H9 (cell line): ENCODE measurements around the gene DLK2. TPM values are rescaled to one million over a fixed set of nuclear protein-coding genes. Genes with fewer than 3 reads are reported as not detected.

Source experiments
- DNase-seq: peaks from one replicate; pipeline ENCODE4 v3.0.0-alpha.2; 2017
- H2AFZ ChIP-seq: one replicate; pipeline ENCODE4 v1.6.1; 2013; ENCODE audit warnings: mild to moderate bottlenecking, low read length, control low read depth, moderate library complexity
- H2AK5ac ChIP-seq: 2 replicates; pipeline ENCODE4 v1.6.1; 2013; ENCODE audit warnings: low read length, control low read depth, mixed read lengths; ENCODE audit not compliant: insufficient read length
- H2BK120ac ChIP-seq: one replicate; pipeline ENCODE4 v1.6.1; 2013; ENCODE audit warnings: low read depth, mild to moderate bottlenecking, low read length, control low read depth, inconsistent platforms; ENCODE audit not compliant: poor library complexity, severe bottlenecking
- H2BK12ac ChIP-seq: 2 replicates; pipeline ENCODE4 v1.6.1; 2013; ENCODE audit warnings: low read length, control low read depth, mixed read lengths, low read depth; ENCODE audit not compliant: insufficient read length
- H2BK15ac ChIP-seq: 2 replicates; pipeline ENCODE4 v1.6.1; 2013; ENCODE audit warnings: low read depth, low read length, control low read depth
- H2BK20ac ChIP-seq: one replicate; pipeline ENCODE4 v1.6.1; 2013; ENCODE audit warnings: low read depth, mild to moderate bottlenecking, low read length, control low read depth, inconsistent platforms; ENCODE audit not compliant: poor library complexity, severe bottlenecking
- H2BK5ac ChIP-seq: 2 replicates; pipeline ENCODE4 v1.6.1; 2013; ENCODE audit warnings: low read length, control low read depth, mixed read lengths; ENCODE audit not compliant: insufficient read length
- H3K14ac ChIP-seq: 2 replicates; pipeline ENCODE4 v1.6.1; 2013; ENCODE audit warnings: low read length, control low read depth; ENCODE audit not compliant: insufficient read depth
- H3K18ac ChIP-seq: 2 replicates; pipeline ENCODE4 v1.6.1; 2013; ENCODE audit warnings: low read depth, mild to moderate bottlenecking, mixed read lengths, low read length, control low read depth; ENCODE audit not compliant: insufficient read length
- H3K23ac ChIP-seq: 2 replicates; pipeline ENCODE4 v1.6.1; 2013; ENCODE audit warnings: low read length, control low read depth, mixed read lengths, low read depth; ENCODE audit not compliant: insufficient read length
- H3K23me2 ChIP-seq: 2 replicates; pipeline ENCODE4 v1.6.1; 2013; ENCODE audit warnings: low read depth, mild to moderate bottlenecking, mixed read lengths, low read length, control low read depth; ENCODE audit not compliant: insufficient read length, poor library complexity, severe bottlenecking
- H3K27ac ChIP-seq: 2 replicates; pipeline ENCODE4 v1.5.1; 2013; ENCODE audit warnings: low read length, control low read depth, mixed read lengths, low read depth; ENCODE audit not compliant: insufficient read length
- H3K27me3 ChIP-seq: 2 replicates; pipeline ENCODE4 v1.6.1; 2013; ENCODE audit warnings: low read length, control low read depth, inconsistent platforms; ENCODE audit not compliant: insufficient read depth
- H3K4ac ChIP-seq: 2 replicates; pipeline ENCODE4 v1.6.1; 2013; ENCODE audit warnings: low read depth, mild to moderate bottlenecking, control low read depth, inconsistent platforms, low read length, moderate library complexity
- H3K4me1 ChIP-seq: 2 replicates; pipeline ENCODE4 v1.6.1; 2013; ENCODE audit warnings: low read length, control low read depth, inconsistent platforms; ENCODE audit not compliant: insufficient read depth
- H3K4me2 ChIP-seq: 2 replicates; pipeline ENCODE4 v1.6.1; 2013; ENCODE audit warnings: low read length, control low read depth, mixed read lengths; ENCODE audit not compliant: insufficient read length, insufficient read depth
- H3K56ac ChIP-seq: 2 replicates; pipeline ENCODE4 v1.6.1; 2013; ENCODE audit warnings: low read depth, mild to moderate bottlenecking, mixed read lengths, low read length, control low read depth; ENCODE audit not compliant: insufficient read length
- H3K79me1 ChIP-seq: 2 replicates; pipeline ENCODE4 v1.6.1; 2013; ENCODE audit warnings: low read depth, mild to moderate bottlenecking, moderate library complexity, low read length, control low read depth, inconsistent platforms; ENCODE audit not compliant: insufficient read depth, poor library complexity, severe bottlenecking
- H3K79me2 ChIP-seq: 2 replicates; pipeline ENCODE4 v1.6.1; 2013; ENCODE audit warnings: low read length, control low read depth, inconsistent platforms; ENCODE audit not compliant: insufficient read depth
- H3K9ac ChIP-seq: 2 replicates; pipeline ENCODE4 v1.6.1; 2013; ENCODE audit warnings: low read length, control low read depth, mixed read lengths; ENCODE audit not compliant: insufficient read length; ENCODE audit errors: extremely low read depth
- H3K9me3 ChIP-seq: one replicate; pipeline ENCODE4 v1.6.1; 2013; ENCODE audit warnings: low read depth, low read length, inconsistent platforms; ENCODE audit not compliant: control insufficient read depth
- H3T11ph ChIP-seq: one replicate; pipeline ENCODE4 v1.6.1; 2013; ENCODE audit warnings: mild to moderate bottlenecking, low read length, control low read depth, inconsistent platforms
- H4K20me1 ChIP-seq: one replicate; pipeline ENCODE4 v1.6.1; 2013; ENCODE audit not compliant: control insufficient read depth, insufficient read length, insufficient read depth
- H4K5ac ChIP-seq: 2 replicates; pipeline ENCODE4 v1.6.1; 2013; ENCODE audit warnings: low read depth, mild to moderate bottlenecking, mixed read lengths, low read length, control low read depth; ENCODE audit not compliant: insufficient read length
- H4K8ac ChIP-seq: replicated peaks from 2 replicates; pipeline ENCODE4 v1.6.1; 2013; ENCODE audit warnings: low read length, control low read depth, mixed read lengths, low read depth; ENCODE audit not compliant: insufficient read length
- H4K91ac ChIP-seq: 2 replicates; pipeline ENCODE4 v1.6.1; 2013; ENCODE audit warnings: low read depth, mild to moderate bottlenecking, moderate library complexity, mixed read lengths, low read length, control low read depth; ENCODE audit not compliant: insufficient read length
- H3K27ac Mint-ChIP-seq, 3 experiments: 2 replicates in 2 of 3; 3 replicates in 1 of 3; pipeline ENCODE4 v1.8.0; 2020 to 2021; ENCODE audit warnings: mixed read lengths in 3 of 3, mild to moderate bottlenecking in 1 of 3, moderate library complexity in 1 of 3
- H3K27me3 Mint-ChIP-seq: 2 replicates; pipeline ENCODE4 v1.8.0; 2021; ENCODE audit warnings: low read depth, mild to moderate bottlenecking, moderate library complexity, mixed read lengths
- H3K36me3 Mint-ChIP-seq, 3 experiments: 2 replicates in 2 of 3; 3 replicates in 1 of 3; pipeline ENCODE4 v1.8.0; 2020 to 2021; ENCODE audit warnings: low read depth in 3 of 3, mixed read lengths in 3 of 3; ENCODE audit not compliant: insufficient read depth in 1 of 3
- H3K4me1 Mint-ChIP-seq, 2 experiments: 2 replicates each; pipeline ENCODE4 v1.8.0; 2020; ENCODE audit warnings: mixed read lengths in 2 of 2
- H3K4me3 Mint-ChIP-seq, 2 experiments: 2 replicates in 1 of 2; 3 replicates in 1 of 2; pipeline ENCODE4 v1.8.0; 2020 to 2021; ENCODE audit warnings: mild to moderate bottlenecking in 2 of 2, mixed read lengths in 2 of 2, moderate library complexity in 1 of 2
- H3K9me3 Mint-ChIP-seq, 2 experiments: 2 replicates in 1 of 2; 3 replicates in 1 of 2; pipeline ENCODE4 v1.8.0; 2020; ENCODE audit warnings: mild to moderate bottlenecking in 2 of 2, mixed read lengths in 2 of 2, moderate library complexity in 1 of 2
- WGBS: extraction: QIAGEN DNeasy Blood & Tissue Kit; methylation state at CpG from one replicate; pipeline ENCODE4 v1.1.7; 2013; ENCODE audit warnings: missing lambda C conversion rate, low lambda C conversion rate, mixed read lengths; ENCODE audit not compliant: insufficient read length; ENCODE audit errors: extremely low coverage; 5-methylcytosine and 5-hydroxymethylcytosine counted together
- total RNA-seq: library from RNA; stranded (reverse); gene quantifications from 2 replicates; pipeline ENCODE4 v1.2.1, GENCODE V29; 2021
- TF ChIP-seq, protein P1 (sequence below): fragments of 200-600 bp; sonication (generic); conservative IDR thresholded peaks from 3 replicates; pipeline ENCODE4 v1.8.0; 2021; ENCODE audit warnings: antibody characterized with exemption, mild to moderate bottlenecking

DLK2 gene
- total RNA-seq, 1 experiment from 2014 or later: 0.96 TPM

DNA sequence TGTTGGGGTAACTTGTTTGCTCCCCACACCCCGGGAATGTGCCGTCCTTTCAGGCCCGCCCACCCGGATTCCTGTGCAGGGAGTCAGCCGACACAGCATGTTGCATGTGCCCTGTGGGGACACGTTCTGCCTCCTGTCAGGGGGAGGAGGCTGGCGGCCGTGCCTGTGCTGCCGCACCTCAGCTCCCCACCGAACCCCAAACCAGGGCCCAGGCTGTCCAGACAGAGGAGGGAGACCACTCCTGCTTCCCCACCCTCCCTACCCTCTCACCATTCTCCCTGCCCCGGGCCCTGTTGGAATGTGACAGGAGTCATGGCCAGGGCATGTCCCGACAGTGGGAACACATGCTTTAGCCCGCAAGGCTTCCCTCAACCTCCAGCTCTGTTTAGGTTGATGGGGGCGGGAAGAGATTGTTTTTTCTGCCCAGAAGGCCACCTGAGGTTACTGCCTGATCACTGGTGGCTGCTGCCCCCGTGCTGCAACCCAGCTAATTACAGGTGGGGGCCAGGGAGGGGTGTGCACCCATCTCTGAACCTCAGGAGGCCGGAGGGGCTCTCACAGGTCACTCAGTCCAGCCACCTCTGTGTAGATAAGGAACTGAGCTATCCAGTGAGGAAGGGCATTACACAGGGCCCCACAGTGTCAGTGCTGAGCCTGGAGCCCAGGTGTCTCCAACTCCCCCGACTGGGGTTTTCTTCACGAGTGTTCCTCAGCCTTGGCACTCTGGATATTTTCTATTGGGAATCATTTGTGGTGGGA, 41.2 kb upstream of the DLK2 start:
- Histone ChIP-seq H3K18ac (no peak overlapping the region), H3K4ac (no peak overlapping the region), H4K20me1 (peaks cover 2% of the 10 kb centered on the region), H2BK20ac (no peak overlapping the region), H4K91ac (no peak overlapping the region), H3K9ac (no peak overlapping the region), H3K9me3 (no peaks in the 10 kb centered on the region), H3K4me1 (peaks cover 6% of the 10 kb centered on the region; the same call in 1 of the 2 replicates), H2BK5ac (no peak overlapping the region), H3K79me1 (peaks cover 5% of the 10 kb centered on the region), H3K27me3 (no peaks in the 10 kb centered on the region), H3T11ph (no peak overlapping the region), H3K23me2 (no peaks in the 10 kb centered on the region), H2AK5ac (no peak overlapping the region), H3K23ac (no peak overlapping the region), H3K56ac (no peak overlapping the region), H3K79me2 (no peaks in the 10 kb centered on the region; the same call in 1 of the 2 replicates), H3K4me2 (no peak overlapping the region), H3K27ac (no peak overlapping the region), H2BK15ac (no peak overlapping the region), H4K8ac (no peak overlapping the region), H4K5ac (no peak overlapping the region), H2BK120ac (no peak overlapping the region), H2AFZ (no peak overlapping the region), H3K14ac (no peak overlapping the region), H2BK12ac (no peak overlapping the region)
- Mint-ChIP-seq H3K9me3 (no peaks in the 10 kb centered on the region), H3K4me1 (peaks cover 30% of the 10 kb centered on the region in 2 experiments), H3K4me3 (no peak overlapping the region), H3K27me3 (no peaks in the 10 kb centered on the region), H3K27ac (peak overlapping the region in 2 of 3 experiments; percentile 65 to 77; a peak in 4 of 7 replicates), H3K36me3 (peaks cover 10 to 39% (median 36%) of the 10 kb centered on the region in 3 experiments)
- no CpG with 5 or more reads among the region's 18 CpGs for WGBS
- TF ChIP-seq, protein P1, sequence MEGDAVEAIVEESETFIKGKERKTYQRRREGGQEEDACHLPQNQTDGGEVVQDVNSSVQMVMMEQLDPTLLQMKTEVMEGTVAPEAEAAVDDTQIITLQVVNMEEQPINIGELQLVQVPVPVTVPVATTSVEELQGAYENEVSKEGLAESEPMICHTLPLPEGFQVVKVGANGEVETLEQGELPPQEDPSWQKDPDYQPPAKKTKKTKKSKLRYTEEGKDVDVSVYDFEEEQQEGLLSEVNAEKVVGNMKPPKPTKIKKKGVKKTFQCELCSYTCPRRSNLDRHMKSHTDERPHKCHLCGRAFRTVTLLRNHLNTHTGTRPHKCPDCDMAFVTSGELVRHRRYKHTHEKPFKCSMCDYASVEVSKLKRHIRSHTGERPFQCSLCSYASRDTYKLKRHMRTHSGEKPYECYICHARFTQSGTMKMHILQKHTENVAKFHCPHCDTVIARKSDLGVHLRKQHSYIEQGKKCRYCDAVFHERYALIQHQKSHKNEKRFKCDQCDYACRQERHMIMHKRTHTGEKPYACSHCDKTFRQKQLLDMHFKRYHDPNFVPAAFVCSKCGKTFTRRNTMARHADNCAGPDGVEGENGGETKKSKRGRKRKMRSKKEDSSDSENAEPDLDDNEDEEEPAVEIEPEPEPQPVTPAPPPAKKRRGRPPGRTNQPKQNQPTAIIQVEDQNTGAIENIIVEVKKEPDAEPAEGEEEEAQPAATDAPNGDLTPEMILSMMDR: peak; percentile 75
- DNase-seq: peak; percentile 71
